NCI-H1048 (cell line): ENCODE data around the gene CPSF4L.

ENCODE experiments used
- DNase-seq: peaks from one replicate; lab custom pipeline; 2025; lab: John Stamatoyannopoulos, UW

The CPSF4L gene

GRCh38 chr17:73289549-73290254, 28.0 kb upstream of the CPSF4L start:
- DNase-seq = no peak

GRCh38 chr17:73288534-73289302, 27.0 kb upstream of the CPSF4L start:
- no peak for DNase-seq

- no peak for DNase-seq
These were observed 25.2 kb upstream of the CPSF4L start for GRCh38 chr17:73286863-73287296.

GRCh38 chr17:73285916-73286862, 24.5 kb upstream of the CPSF4L start:
- no peak for DNase-seq

GRCh38 chr17:73285603-73285908, 23.9 kb upstream of the CPSF4L start:
- DNase-seq = no peak

GRCh38 chr17:73284906-73285602, 23.4 kb upstream of the CPSF4L start:
- no peak for DNase-seq

GRCh38 chr17:73284354-73284753, 22.7 kb upstream of the CPSF4L start:
- no peak for DNase-seq

- DNase-seq = no peak
These were observed 22.2 kb upstream of the CPSF4L start for GRCh38 chr17:73283841-73284282.

- DNase-seq = no peak
These were observed 21.6 kb upstream of the CPSF4L start for GRCh38 chr17:73283250-73283649.

- DNase-seq = no peak
These were observed 20.9 kb upstream of the CPSF4L start for GRCh38 chr17:73282629-73283028.

- DNase-seq = no peak
These were observed 20.2 kb upstream of the CPSF4L start for GRCh38 chr17:73281928-73282327.

- DNase-seq = no peak
These were observed 18.5 kb upstream of the CPSF4L start for GRCh38 chr17:73280191-73280590.

- DNase-seq = no peak
These were observed 18.0 kb upstream of the CPSF4L start for GRCh38 chr17:73279704-73280103.

GRCh38 chr17:73278465-73279453, 17.1 kb upstream of the CPSF4L start:
- DNase-seq = no peak

- DNase-seq = no peak
These were observed 16.4 kb upstream of the CPSF4L start for GRCh38 chr17:73278049-73278464.

- DNase-seq = no peak
These were observed 12.8 kb upstream of the CPSF4L start for GRCh38 chr17:73274490-73274889.

- no peak for DNase-seq
These were observed 11.2 kb upstream of the CPSF4L start for GRCh38 chr17:73272906-73273218.

GRCh38 chr17:73271072-73271471, 9.4 kb upstream of the CPSF4L start:
- DNase-seq = no peak

- DNase-seq = no peak
These were observed 8.1 kb upstream of the CPSF4L start for GRCh38 chr17:73269791-73270190.

GRCh38 chr17:73269329-73269615, 7.6 kb upstream of the CPSF4L start:
- no peak for DNase-seq
